OCI-LY1 (cell line): ENCODE data around the gene HES1.

Source experiments
- H2AFZ ChIP-seq: fragments of 200-600 bp; sonication (generic), shearing (Covaris generic); 2 replicates; pipeline ENCODE4 v1.6.0; 2014; ENCODE audit warnings: antibody characterized with exemption, mild to moderate bottlenecking, low read length
- H3F3A ChIP-seq: fragments of 200-600 bp; sonication (generic), shearing (Covaris generic); 2 replicates; pipeline ENCODE4 v1.6.0; 2014; ENCODE audit warnings: mild to moderate bottlenecking, antibody characterized with exemption, low read length, moderate library complexity; ENCODE audit not compliant: insufficient read depth
- H3K27ac ChIP-seq: fragments of 200-600 bp; sonication (generic); 2 replicates; pipeline ENCODE4 v1.5.1; 2014; ENCODE audit warnings: low read length, mixed run types, mild to moderate bottlenecking, low read depth; ENCODE audit not compliant: poor library complexity, severe bottlenecking
- H3K27me3 ChIP-seq: fragments of 200-600 bp; sonication (generic); 2 replicates; pipeline ENCODE4 v1.6.0; 2014; ENCODE audit warnings: antibody characterized with exemption, mild to moderate bottlenecking, low read length, moderate library complexity; ENCODE audit not compliant: insufficient read depth
- H3K36me3 ChIP-seq: fragments of 200-600 bp; sonication (generic); 2 replicates; pipeline ENCODE4 v1.6.1; 2014; ENCODE audit warnings: mild to moderate bottlenecking, antibody characterized with exemption, low read length, moderate library complexity, mixed read lengths; ENCODE audit not compliant: insufficient read depth
- H3K4me1 ChIP-seq: fragments of 200-600 bp; sonication (generic); 2 replicates; pipeline ENCODE4 v1.5.1; 2014; ENCODE audit warnings: mild to moderate bottlenecking, low read length, moderate library complexity; ENCODE audit not compliant: insufficient read depth, severe bottlenecking
- H3K4me2 ChIP-seq: fragments of 200-600 bp; sonication (generic), shearing (Covaris generic); 2 replicates; pipeline ENCODE4 v1.6.1; 2014; ENCODE audit warnings: low read length
- H3K4me3 ChIP-seq: fragments of 200-600 bp; sonication (generic); 2 replicates; pipeline ENCODE4 v1.5.1; 2014; ENCODE audit warnings: low read length, low read depth, mild to moderate bottlenecking, mixed read lengths; ENCODE audit not compliant: poor library complexity, severe bottlenecking
- H3K79me2 ChIP-seq: fragments of 200-600 bp; shearing (Covaris generic); 2 replicates; pipeline ENCODE4 v1.6.1; 2016; ENCODE audit warnings: mixed run types, low read length, mixed read lengths; ENCODE audit not compliant: insufficient read depth
- H3K9ac ChIP-seq: fragments of 200-600 bp; sonication (generic), shearing (Covaris generic); 2 replicates; pipeline ENCODE4 v1.6.1; 2014; ENCODE audit warnings: mild to moderate bottlenecking, low read length, mixed read lengths
- H3K9me2 ChIP-seq: fragments of 200-600 bp; sonication (generic), shearing (Covaris generic); 2 replicates; pipeline ENCODE4 v1.6.1; 2014; ENCODE audit warnings: low read depth, mild to moderate bottlenecking, low read length, mixed read lengths
- H3K9me3 ChIP-seq: fragments of 200-600 bp; shearing (Covaris generic); 2 replicates; pipeline ENCODE4 v1.6.1; 2014; ENCODE audit warnings: low read length, mixed read lengths
- H4K20me1 ChIP-seq: fragments of 200-600 bp; sonication (generic), shearing (Covaris generic); 2 replicates; pipeline ENCODE4 v1.6.0; 2016; ENCODE audit warnings: mild to moderate bottlenecking, low read length; ENCODE audit not compliant: insufficient read depth
- CTCF ChIP-seq: fragments of 200-600 bp; sonication (generic), shearing (Covaris generic); IDR thresholded peaks from 2 replicates; pipeline ENCODE4 v1.5.1; 2017; ENCODE audit warnings: mild to moderate bottlenecking, antibody characterized with exemption, low read length, moderate library complexity, mixed read lengths
- EZH2 ChIP-seq: fragments of 200-600 bp; sonication (generic), shearing (Covaris generic); IDR thresholded peaks from 2 replicates; pipeline ENCODE4 v1.8.0; 2017; ENCODE audit warnings: borderline replicate concordance, mixed run types, mild to moderate bottlenecking, antibody characterized with exemption, low read length, moderate library complexity, mixed read lengths

Gene HES1

GRCh38 chr3:194133661-194134230, 2.2 kb upstream of the HES1 start:
- Histone ChIP-seq H3K4me1 (peaks cover 45% of the 10 kb centered on the region), H3F3A (0 out of 2 replicates have a peak, but pooled peaks cover 3% of the 10 kb centered on the region), H3K9me3 (no peaks in the 10 kb centered on the region), H4K20me1 (no peaks in the 10 kb centered on the region), H3K36me3 (no peaks in the 10 kb centered on the region), H3K4me2 (peak overlapping the region; percentile 47), H3K27ac (no peak overlapping the region), H3K27me3 (no peaks in the 10 kb centered on the region; the same call in 1 of the 2 replicates), H3K4me3 (peak overlapping the region; percentile 45), H2AFZ (no peak overlapping the region), H3K9ac (peak overlapping the region; percentile 5; the same call in 1 of the 2 replicates), H3K79me2 (no peaks in the 10 kb centered on the region), H3K9me2 (no peaks in the 10 kb centered on the region)
- no peak for TF ChIP-seq EZH2
- no peak for TF ChIP-seq CTCF

- Histone ChIP-seq H3K9ac (peak overlapping the region; percentile 53; the same call in 1 of the 2 replicates), H4K20me1 (no peaks in the 10 kb centered on the region), H3K4me2 (peak overlapping the region; percentile 74), H3F3A (0 out of 2 replicates have a peak, but pooled peaks cover 3% of the 10 kb centered on the region), H3K27me3 (no peaks in the 10 kb centered on the region; the same call in 1 of the 2 replicates), H3K9me3 (no peaks in the 10 kb centered on the region), H3K9me2 (no peaks in the 10 kb centered on the region), H3K79me2 (no peaks in the 10 kb centered on the region), H3K4me1 (peaks cover 48% of the 10 kb centered on the region), H3K36me3 (no peaks in the 10 kb centered on the region), H2AFZ (no peak overlapping the region), H3K27ac (no peak overlapping the region), H3K4me3 (peak overlapping the region; percentile 69)
- no peak for TF ChIP-seq EZH2
- TF ChIP-seq CTCF = no peak
Measured at GRCh38 chr3:194134231-194134756, 1.7 kb upstream of the HES1 start.

- H3K27me3 ChIP-seq = no peaks in the 10 kb centered on the region; the same call in 1 of the 2 replicates
- H3K79me2 ChIP-seq = no peaks in the 10 kb centered on the region
- H3K9me3 ChIP-seq = no peaks in the 10 kb centered on the region
- no peak overlapping the region for H2AFZ ChIP-seq
- peak overlapping the region; percentile 74 for H3K4me2 ChIP-seq
- peak overlapping the region; percentile 53; the same call in 1 of the 2 replicates for H3K9ac ChIP-seq
- no peak for TF ChIP-seq CTCF
- no peak for TF ChIP-seq EZH2
- H3K9me2 ChIP-seq = no peaks in the 10 kb centered on the region
- H3K36me3 ChIP-seq = no peaks in the 10 kb centered on the region
- peaks cover 52% of the 10 kb centered on the region for H3K4me1 ChIP-seq
- no peak overlapping the region for H3K27ac ChIP-seq
- H3K4me3 ChIP-seq = peak overlapping the region; percentile 69
- H3F3A ChIP-seq = 0 out of 2 replicates have a peak, but pooled peaks cover 3% of the 10 kb centered on the region
- H4K20me1 ChIP-seq = no peaks in the 10 kb centered on the region
Measured at GRCh38 chr3:194134757-194135515, 1.0 kb upstream of the HES1 start.
